SKM-1 (cell line): ENCODE measurements around the gene CLHC1.
"Not testable (repeated sequence)": the region's sequence is repeated elsewhere in the genome, so short reads cannot be mapped to it uniquely, and the experiment has no call there.

ENCODE experiments used
- DNase-seq: peaks from one replicate; lab custom pipeline; 2025; ENCODE audit not compliant: unreplicated experiment; lab: John Stamatoyannopoulos, UW

The CLHC1 gene

GRCh38 chr2:55136138-55136541, 96.0 kb downstream of the CLHC1 start:
- no peak for DNase-seq

DNA sequence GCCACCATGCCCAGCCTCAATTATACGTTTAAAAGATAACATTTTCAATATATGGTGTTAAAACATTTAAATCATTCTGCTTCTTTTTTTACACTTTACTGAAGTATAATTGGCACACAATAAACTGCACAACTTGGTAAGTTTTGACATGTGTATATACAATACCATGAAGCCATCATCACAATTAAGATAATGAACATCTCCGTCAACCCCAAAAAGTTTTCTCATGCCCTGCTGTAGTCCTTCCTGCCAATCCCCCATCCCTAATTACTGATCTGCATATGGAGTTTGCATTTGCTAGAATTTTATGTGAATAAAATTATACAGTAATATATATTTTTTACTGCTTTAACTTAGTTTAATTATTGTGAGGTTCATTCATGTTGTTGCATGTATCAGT, 96.6 kb downstream of the CLHC1 start:
- no peak for DNase-seq

GRCh38 chr2:55134316-55134706, 97.8 kb downstream of the CLHC1 start:
- no peak for DNase-seq

- no peak for DNase-seq
Measured at GRCh38 chr2:55133467-55134315, 98.4 kb downstream of the CLHC1 start.

- DNase-seq = no peak
Measured at GRCh38 chr2:55130849-55131248, 101.2 kb downstream of the CLHC1 start.

GRCh38 chr2:55126643-55127042, 105.5 kb downstream of the CLHC1 start:
- DNase-seq = not testable (repeated sequence)
